Cardiac fibroblast (primary cell): ENCODE data around the gene KRTAP2-2.
"Not testable (repeated sequence)": the region's sequence is repeated elsewhere in the genome, so short reads cannot be mapped to it uniquely, and the experiment has no call there.

ENCODE experiments used
- DNase-seq, 2 donors: peaks; one replicate each; pipeline versions ENCODE4 v3.0.0 to v3.0.0-alpha.2; 2010; ENCODE audit warnings: low read depth in 2 of 2
- H3K4me3 ChIP-seq, 2 donors: replicated peaks in 1 of 2; 1 replicate in 1 of 2; 2 replicates in 1 of 2; pipeline ENCODE4 v1.5.1; 2011; ENCODE audit warnings: low read depth in 2 of 2, low read length in 2 of 2, mild to moderate bottlenecking in 2 of 2, moderate library complexity in 1 of 2
- TF ChIP-seq, protein P1 (sequence below): IDR thresholded peaks from one replicate; pipeline ENCODE4 v1.5.1; 2011; ENCODE audit warnings: low read depth, mild to moderate bottlenecking, low read length, inconsistent platforms

KRTAP2-2 gene

DNA sequence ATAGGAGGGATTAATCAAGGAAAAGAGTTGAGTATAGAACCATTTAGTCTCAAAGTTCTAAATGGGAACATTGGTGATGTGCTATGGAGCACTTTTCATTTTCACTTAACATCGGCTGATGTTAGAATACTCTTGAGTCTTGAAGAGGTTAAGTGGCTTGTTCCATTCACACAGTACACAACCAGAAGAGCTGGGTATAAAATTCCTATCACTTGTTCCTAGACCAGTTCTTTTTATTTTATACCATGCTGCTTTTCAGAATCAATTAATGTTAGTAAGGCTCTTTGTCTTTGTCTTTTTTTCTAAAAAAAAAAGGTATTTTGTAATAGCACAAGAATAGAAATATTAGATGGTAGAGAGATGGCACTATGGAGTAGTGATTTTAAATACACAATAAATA is 12.1 kb downstream of the KRTAP2-2 start:
- TF ChIP-seq, protein P1, sequence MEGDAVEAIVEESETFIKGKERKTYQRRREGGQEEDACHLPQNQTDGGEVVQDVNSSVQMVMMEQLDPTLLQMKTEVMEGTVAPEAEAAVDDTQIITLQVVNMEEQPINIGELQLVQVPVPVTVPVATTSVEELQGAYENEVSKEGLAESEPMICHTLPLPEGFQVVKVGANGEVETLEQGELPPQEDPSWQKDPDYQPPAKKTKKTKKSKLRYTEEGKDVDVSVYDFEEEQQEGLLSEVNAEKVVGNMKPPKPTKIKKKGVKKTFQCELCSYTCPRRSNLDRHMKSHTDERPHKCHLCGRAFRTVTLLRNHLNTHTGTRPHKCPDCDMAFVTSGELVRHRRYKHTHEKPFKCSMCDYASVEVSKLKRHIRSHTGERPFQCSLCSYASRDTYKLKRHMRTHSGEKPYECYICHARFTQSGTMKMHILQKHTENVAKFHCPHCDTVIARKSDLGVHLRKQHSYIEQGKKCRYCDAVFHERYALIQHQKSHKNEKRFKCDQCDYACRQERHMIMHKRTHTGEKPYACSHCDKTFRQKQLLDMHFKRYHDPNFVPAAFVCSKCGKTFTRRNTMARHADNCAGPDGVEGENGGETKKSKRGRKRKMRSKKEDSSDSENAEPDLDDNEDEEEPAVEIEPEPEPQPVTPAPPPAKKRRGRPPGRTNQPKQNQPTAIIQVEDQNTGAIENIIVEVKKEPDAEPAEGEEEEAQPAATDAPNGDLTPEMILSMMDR: no peak
- no peak for DNase-seq
- H3K4me3 ChIP-seq: no peak overlapping the region

DNA sequence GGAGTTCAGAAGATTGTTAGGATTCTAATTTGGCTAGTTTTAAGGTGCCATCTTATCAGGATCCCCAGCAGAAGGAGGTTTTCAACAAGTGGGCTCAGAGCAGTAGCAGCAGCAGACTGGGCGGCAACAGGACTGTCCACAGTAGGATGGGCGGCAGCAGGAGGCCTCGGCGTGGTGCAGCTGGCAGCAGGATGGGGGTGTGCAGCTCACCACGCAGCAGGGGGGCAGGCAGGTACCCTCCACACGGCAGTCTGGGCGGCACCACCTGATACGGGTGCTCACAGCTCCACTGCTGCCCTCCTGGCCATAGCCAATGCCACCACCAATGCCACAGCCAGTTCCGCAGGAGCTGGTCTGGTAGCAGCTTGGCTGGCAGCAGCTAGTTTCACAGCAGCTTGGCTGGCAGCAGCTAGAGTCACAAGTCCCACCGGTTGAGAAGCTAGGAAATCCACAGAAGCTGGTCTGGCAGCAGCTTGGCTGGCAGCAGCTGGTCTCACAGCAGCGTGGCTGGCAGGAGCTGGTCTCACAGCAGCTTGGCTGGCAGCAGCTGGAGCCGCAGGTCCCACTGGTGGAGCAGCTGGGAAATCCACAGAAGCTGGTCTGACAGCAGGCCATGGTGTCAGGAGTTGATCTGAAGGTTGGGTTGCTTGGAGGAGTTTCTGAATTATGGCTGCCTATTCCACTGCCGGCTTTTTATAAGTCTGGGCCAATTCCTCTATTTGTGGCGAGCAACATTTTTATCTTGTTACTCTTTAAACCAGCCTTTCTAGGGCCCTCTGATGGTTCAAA is 14.1 kb downstream of the KRTAP2-2 start, which contains the start of gene KRTAP1-1:
Gene KRTAP1-1, minus strand, starts transcription at position 668 of the 789 bp plus-strand sequence. Its CDS starts 53 bp downstream, at position 615.
- H3K4me3 ChIP-seq, DNase-seq: not testable (repeated sequence)

DNA sequence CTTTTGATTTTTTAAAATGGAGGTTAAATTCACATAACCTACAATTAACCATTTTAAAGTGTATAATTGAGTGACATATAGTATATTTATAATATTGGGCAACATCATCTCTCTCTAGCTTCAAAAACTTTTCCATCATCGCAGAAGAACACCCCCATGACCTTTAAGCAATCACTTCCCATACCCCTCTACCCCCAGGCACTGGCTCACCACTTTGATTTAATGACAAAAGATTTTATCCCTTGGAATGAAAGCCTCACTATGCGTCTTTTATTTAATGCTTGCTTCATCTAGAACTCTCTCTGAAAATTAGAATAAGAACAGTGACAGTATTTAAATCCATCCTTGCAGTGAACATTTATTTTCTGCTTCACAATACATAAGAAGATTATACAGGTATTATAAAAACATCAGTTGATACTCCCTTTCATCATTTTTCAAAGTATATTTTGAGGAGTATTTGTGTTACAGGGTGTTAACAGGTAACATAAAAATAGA is 17.1 kb downstream of the KRTAP2-2 start:
- TF ChIP-seq, protein P1: no peak
- no peak overlapping the region for H3K4me3 ChIP-seq
- DNase-seq: no peak

DNA sequence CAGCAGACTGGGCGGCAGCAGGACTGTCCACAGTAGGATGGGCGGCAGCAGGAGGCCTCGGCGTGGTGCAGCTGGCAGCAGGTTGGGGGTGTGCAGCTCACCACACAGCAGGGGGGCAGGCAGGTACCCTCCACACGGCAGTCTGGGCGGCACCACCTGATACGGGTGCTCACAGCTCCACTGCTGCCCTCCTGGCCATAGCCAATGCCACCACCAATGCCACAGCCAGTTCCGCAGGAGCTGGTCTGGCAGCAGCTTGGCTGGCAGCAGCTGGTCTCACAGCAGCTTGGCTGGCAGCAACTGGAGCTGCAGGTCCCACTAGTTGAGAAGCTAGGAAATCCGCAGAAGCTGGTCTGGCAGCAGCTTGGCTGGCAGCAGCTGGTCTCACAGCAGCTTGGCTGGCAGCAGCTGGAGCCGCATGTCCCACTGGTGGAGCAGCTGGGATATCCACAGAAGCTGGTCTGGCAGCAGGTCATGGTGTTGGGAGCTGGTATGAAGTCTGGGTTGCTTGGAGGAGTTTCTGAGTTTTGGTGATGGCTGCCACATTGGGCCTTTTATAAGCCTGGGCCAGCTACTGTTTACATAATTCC is 20.6 kb downstream of the KRTAP2-2 start, which contains the start of gene KRTAP1-3:
Gene KRTAP1-3, minus strand, starts transcription at position 529 of the 590 bp plus-strand sequence. Its CDS starts 53 bp downstream, at position 476.
- H3K4me3 ChIP-seq, DNase-seq: not testable (repeated sequence)

DNA sequence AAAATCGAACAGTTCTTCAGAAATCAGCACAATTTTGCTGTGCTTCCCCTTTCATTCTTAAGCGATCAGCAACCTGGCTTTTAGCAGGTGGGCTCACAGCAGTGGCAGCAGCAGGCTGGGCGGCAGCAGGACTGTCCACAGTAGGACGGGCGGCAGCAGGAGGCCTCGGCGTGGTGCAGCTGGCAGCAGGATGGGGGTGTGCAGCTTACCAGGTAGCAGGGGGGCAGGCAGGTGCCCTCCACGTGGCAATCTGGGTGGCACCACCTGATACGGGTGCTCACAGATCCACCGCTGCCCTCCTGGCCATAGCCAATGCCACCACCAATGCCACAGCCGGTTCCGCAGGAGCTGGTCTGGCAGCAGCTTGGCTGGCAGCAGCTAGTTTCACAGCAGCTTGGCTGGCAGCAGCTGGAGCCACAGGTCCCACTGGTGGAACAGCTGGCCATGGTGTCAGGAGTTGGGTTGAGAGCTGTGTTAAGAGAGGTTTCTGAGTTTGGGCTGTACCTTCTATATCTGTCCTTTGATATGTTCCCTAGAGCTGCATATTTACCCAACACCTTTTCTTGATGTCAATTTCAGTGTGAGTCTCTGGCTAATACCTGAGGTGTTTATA is 25.3 kb downstream of the KRTAP2-2 start, which contains the start of gene KRTAP1-4:
Gene KRTAP1-4, minus strand, starts transcription at position 563 of the 613 bp plus-strand sequence. Its CDS starts 117 bp downstream, at position 446.
- no peak within 1 kb of the TSS for H3K4me3 ChIP-seq
- TF ChIP-seq, protein P1: no peak
- DNase-seq: no peak

DNA sequence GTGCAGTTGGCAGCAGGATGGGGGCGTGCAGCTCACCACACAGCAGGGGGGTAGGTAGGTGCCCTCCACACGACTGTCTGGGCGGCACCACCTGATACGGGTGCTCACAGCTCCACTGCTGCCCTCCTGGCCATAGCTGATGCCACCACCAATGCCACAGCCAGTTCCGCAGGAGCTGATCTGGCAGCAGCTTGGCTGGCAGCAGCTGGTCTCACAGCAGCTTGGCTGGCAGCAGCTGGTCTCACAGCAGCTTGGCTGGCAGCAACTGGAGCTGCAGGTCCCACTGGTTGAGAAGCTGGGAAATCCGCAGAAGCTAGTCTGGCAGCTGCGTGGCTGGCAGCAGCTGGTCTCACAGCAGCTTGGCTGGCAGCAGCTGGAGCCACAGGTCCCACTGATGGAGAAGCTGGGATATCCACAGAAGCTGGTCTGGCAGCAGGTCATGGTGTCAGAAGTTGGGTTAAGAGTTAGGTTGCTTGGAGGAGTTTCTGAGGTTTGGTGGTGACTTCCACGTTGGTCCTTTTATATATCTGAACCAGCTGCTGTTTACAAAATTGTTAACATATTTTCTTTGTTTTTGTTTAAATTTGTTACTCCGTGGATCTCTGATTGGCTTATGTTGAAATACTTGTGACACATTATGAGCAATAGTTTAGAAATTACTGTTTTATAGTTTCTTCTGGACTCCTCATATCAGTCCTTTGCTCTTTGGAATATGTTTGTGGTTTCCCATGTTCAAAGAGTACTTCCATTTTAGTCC is 28.1 kb downstream of the KRTAP2-2 start, which contains the start of gene KRTAP1-5:
Gene KRTAP1-5, minus strand, starts transcription at position 494 of the 757 bp plus-strand sequence. Its CDS starts 53 bp downstream, at position 441.
- TF ChIP-seq, protein P1: no peak
- H3K4me3 ChIP-seq: no peak within 1 kb of the TSS
- DNase-seq: peak; percentile 3 to 78

DNA sequence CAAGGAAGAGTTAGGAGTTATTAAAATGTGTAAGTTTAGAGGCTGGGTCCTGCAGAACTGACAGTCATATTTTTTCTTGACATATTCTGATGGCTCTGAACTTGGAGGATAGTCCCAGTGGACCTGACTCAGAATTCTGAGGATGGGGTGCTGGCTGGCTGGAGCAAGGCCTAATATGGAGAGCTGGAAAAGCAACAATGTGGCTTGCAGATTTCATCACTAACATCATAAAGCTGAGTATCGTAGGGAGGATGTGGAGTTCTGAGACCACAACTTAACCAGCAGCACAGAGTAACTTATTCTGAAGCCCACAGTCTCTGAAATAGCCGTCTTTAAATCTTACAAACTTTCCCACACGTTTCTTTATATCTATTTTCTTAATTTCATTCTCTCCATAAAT is 30.3 kb downstream of the KRTAP2-2 start:
- TF ChIP-seq, protein P1: no peak
- peak in 1 of 2 donors; percentile 52 for DNase-seq
- no peak overlapping the region for H3K4me3 ChIP-seq
